ENCODE measurements around the gene PPL. TPM values are rescaled to one million over a fixed set of nuclear protein-coding genes. Genes with fewer than 3 reads are reported as not detected.

PPL gene
- total and polyA plus RNA-seq, 2 donors (not counting 3 experiments of a cell fraction or from before 2014, with no cell fraction given), result 0.07 to 0.20 TPM

- Histone ChIP-seq H3K79me2 (ENCODE audit: control insufficient read depth, insufficient read depth, low read length) (peaks cover 11% of the 10 kb centered on the region), H2AFZ (ENCODE audit: low read depth, low read length) (no peak overlapping the region), H4K20me1 (replicated peaks; ENCODE audit: control insufficient read depth, extremely low read depth, insufficient read depth, low read length) (no peaks in the 10 kb centered on the region), H3K4me3 (replicated peaks in 1 of 3; ENCODE audit: insufficient read depth in 1 of 3, low read depth in 1 of 3, low read length in 3 of 3) (no peak overlapping the region), H3K9me1 (replicated peaks; ENCODE audit: control insufficient read depth, extremely low read depth, insufficient read depth, low read length) (no peaks in the 10 kb centered on the region), H3K9me3 (replicated peaks; ENCODE audit: control insufficient read depth, insufficient read depth, low read length) (no peaks in the 10 kb centered on the region), H3K27me3 (ENCODE audit: control insufficient read depth in 2 of 2, insufficient read depth in 2 of 2, low read length in 2 of 2) (no peaks in the 10 kb centered on the region), H3K27ac (ENCODE audit: insufficient read depth, low read depth, low read length) (no peak overlapping the region), H3K4me2 (ENCODE audit: insufficient read depth, low read length) (no peak overlapping the region), H3K36me3 (ENCODE audit: control insufficient read depth in 2 of 2, extremely low read depth in 1 of 2, insufficient read depth in 2 of 2, low read length in 2 of 2) (peaks cover 19 to 50% of the 10 kb centered on the region in 2 experiments), H3K9ac (replicated peaks; ENCODE audit: extremely low read depth, insufficient read depth, low read length) (no peak overlapping the region), H3K4me1 (ENCODE audit: control insufficient read depth, extremely low read depth, insufficient read depth, low read length) (no peaks in the 10 kb centered on the region)
- intact Hi-C loops (cut with micrococcal nuclease) (no loop called here), dilution Hi-C loops (cut with MboI; ENCODE audit: extremely low pct_ligation_motif_present, low sequenced_read_pairs) (no loop called here)
- DNase-seq (ENCODE audit: low read depth, low spot score) (no peak), FAIRE-seq (no peak)
- ChIA-PET CTCF (interaction anchor here (0.8 kb wide), 1 partner anchor 124 kb away, joined by 3 read pairs; no protein-coding TSS in a partner anchor), POLR2A (interaction anchor here (0.7 kb wide), 1 partner anchor 129 kb away, joined by 4 read pairs; no protein-coding TSS in a partner anchor)
- no peak for TF ChIP-seq POLR2AphosphoS5 (IDR thresholded peaks at IDR 0.05; ENCODE audit: insufficient read depth, low read depth, low read length)
- no peak for TF ChIP-seq POLR2A (IDR thresholded peaks at IDR 0.05; ENCODE audit: low read depth, low read length)
- TF ChIP-seq CTCF (IDR thresholded peaks at IDR 0.05; ENCODE audit: extremely low read depth in 1 of 2, insufficient read depth in 1 of 2, low read depth in 1 of 2, low read length in 2 of 2), result no peak
- BruUV-seq (replicated peaks), result no TSS peak
These were observed 103.4 kb downstream of the PPL start for GRCh38 chr16:4833584-4833983.

GRCh38 chr16:4832698-4833343, 104.1 kb downstream of the PPL start:
- Histone ChIP-seq H4K20me1 (replicated peaks; ENCODE audit: control insufficient read depth, extremely low read depth, insufficient read depth, low read length) (no peaks in the 10 kb centered on the region), H3K27me3 (ENCODE audit: control insufficient read depth in 2 of 2, insufficient read depth in 2 of 2, low read length in 2 of 2) (no peaks in the 10 kb centered on the region), H3K9me1 (replicated peaks; ENCODE audit: control insufficient read depth, extremely low read depth, insufficient read depth, low read length) (no peaks in the 10 kb centered on the region), H3K4me3 (replicated peaks in 1 of 3; ENCODE audit: insufficient read depth in 1 of 3, low read depth in 1 of 3, low read length in 3 of 3) (no peak overlapping the region), H3K9me3 (replicated peaks; ENCODE audit: control insufficient read depth, insufficient read depth, low read length) (no peaks in the 10 kb centered on the region), H3K27ac (ENCODE audit: insufficient read depth, low read depth, low read length) (no peak overlapping the region), H3K4me2 (ENCODE audit: insufficient read depth, low read length) (no peak overlapping the region), H2AFZ (ENCODE audit: low read depth, low read length) (no peak overlapping the region), H3K79me2 (ENCODE audit: control insufficient read depth, insufficient read depth, low read length) (peaks cover 11% of the 10 kb centered on the region), H3K36me3 (ENCODE audit: control insufficient read depth in 2 of 2, extremely low read depth in 1 of 2, insufficient read depth in 2 of 2, low read length in 2 of 2) (peaks cover 16 to 49% of the 10 kb centered on the region in 2 experiments), H3K9ac (replicated peaks; ENCODE audit: extremely low read depth, insufficient read depth, low read length) (no peak overlapping the region), H3K4me1 (ENCODE audit: control insufficient read depth, extremely low read depth, insufficient read depth, low read length) (no peaks in the 10 kb centered on the region)
- dilution Hi-C loops (cut with MboI; ENCODE audit: extremely low pct_ligation_motif_present, low sequenced_read_pairs), result no loop called here
- no TSS peak for BruUV-seq (replicated peaks)
- POLR2A ChIA-PET, result no interaction called here
- intact Hi-C loops (cut with micrococcal nuclease), result no loop called here
- no peak for TF ChIP-seq GATA2 (IDR thresholded peaks at IDR 0.05; ENCODE audit: insufficient read depth, insufficient read length, low read depth, low read length)
- TF ChIP-seq CTCF (IDR thresholded peaks at IDR 0.05; ENCODE audit: extremely low read depth in 1 of 2, insufficient read depth in 1 of 2, low read depth in 1 of 2, low read length in 2 of 2), result no peak
- TF ChIP-seq FOS (IDR thresholded peaks at IDR 0.05; ENCODE audit: borderline replicate concordance, insufficient read depth, low read length), result no peak
- no peak for TF ChIP-seq JUN (IDR thresholded peaks at IDR 0.05; ENCODE audit: borderline replicate concordance, insufficient read depth, insufficient read length, low read depth)
- no peak for TF ChIP-seq EZH2 (IDR thresholded peaks at IDR 0.05; ENCODE audit: borderline replicate concordance, low read depth, low read length, severe bottlenecking)
- TF ChIP-seq, protein P1, sequence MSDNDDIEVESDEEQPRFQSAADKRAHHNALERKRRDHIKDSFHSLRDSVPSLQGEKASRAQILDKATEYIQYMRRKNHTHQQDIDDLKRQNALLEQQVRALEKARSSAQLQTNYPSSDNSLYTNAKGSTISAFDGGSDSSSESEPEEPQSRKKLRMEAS (IDR thresholded peaks at IDR 0.05; ENCODE audit: insufficient read depth, insufficient read length), result no peak
- no peak for TF ChIP-seq MYC (IDR thresholded peaks at IDR 0.05; ENCODE audit: low read depth, low read length)
- TF ChIP-seq POLR2AphosphoS5 (IDR thresholded peaks at IDR 0.05; ENCODE audit: insufficient read depth, low read depth, low read length), result no peak
- TF ChIP-seq POLR2A (IDR thresholded peaks at IDR 0.05; ENCODE audit: low read depth, low read length), result no peak
- no peak for DNase-seq (ENCODE audit: low read depth, low spot score)
- CTCF ChIA-PET, result interaction anchor here (0.8 kb wide), 1 partner anchor 124 kb away, joined by 3 read pairs; no protein-coding TSS in a partner anchor
- FAIRE-seq, result no peak
